ENCODE results near the gene TBC1D4. TPM values are rescaled to one million over a fixed set of nuclear protein-coding genes. Genes with fewer than 3 reads are reported as not detected.

The TBC1D4 gene
- total and polyA plus RNA-seq, 10 of the 15 experiments (the other 5 are each of a cell fraction or from before 2014, with no cell fraction given) = 11.0 to 38.6 (median 25.5) TPM

DNA sequence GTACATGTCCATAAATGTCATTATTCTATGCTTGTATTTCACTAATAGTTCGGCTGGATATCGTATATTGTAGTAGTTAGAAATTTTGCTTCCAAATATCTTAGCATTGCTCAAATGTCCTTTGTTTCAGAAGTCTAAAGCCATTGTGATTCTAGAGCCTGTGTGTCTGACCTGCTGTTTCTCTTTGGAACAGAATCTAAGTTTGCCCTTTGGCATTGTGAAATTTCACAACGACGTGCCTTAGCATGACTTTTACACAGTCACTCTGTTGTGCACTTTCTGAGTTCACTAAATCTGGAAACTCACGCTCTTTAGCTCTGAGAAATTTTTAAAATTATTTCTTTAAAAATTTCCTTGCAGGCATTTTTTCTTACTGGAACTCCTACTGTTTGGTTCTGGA, 152.2 kb downstream of the TBC1D4 start:
- in situ Hi-C loops (cut with MboI) = no loop called here
- H3K27me3 ChIP-seq (replicated peaks in 1 of 2; ENCODE audit: control insufficient read depth in 2 of 2, insufficient read depth in 2 of 2, low read length in 1 of 2) = no peaks in the 10 kb centered on the region
- DNase-seq (ENCODE audit: low read depth, low spot score) (no peak), FAIRE-seq (no peak), ATAC-seq (no peak)
- no peak overlapping the region for H2AFZ ChIP-seq (ENCODE audit: control insufficient read depth, low read depth, low read length)
- H3K9me3 ChIP-seq (replicated peaks; ENCODE audit: control insufficient read depth, insufficient read depth, low read length) = no peaks in the 10 kb centered on the region
- H3K4me3 ChIP-seq = no peak overlapping the region
- no peaks in the 10 kb centered on the region for H4K20me1 ChIP-seq (ENCODE audit: control insufficient read depth, insufficient read depth)
- peaks cover 0 to 2% of the 10 kb centered on the region in 2 experiments; a peak in 1 of 4 replicates for H3K36me3 ChIP-seq (ENCODE audit: control insufficient read depth in 2 of 2, insufficient read depth in 2 of 2, low read length in 1 of 2)
- TF ChIP-seq, protein P1, sequence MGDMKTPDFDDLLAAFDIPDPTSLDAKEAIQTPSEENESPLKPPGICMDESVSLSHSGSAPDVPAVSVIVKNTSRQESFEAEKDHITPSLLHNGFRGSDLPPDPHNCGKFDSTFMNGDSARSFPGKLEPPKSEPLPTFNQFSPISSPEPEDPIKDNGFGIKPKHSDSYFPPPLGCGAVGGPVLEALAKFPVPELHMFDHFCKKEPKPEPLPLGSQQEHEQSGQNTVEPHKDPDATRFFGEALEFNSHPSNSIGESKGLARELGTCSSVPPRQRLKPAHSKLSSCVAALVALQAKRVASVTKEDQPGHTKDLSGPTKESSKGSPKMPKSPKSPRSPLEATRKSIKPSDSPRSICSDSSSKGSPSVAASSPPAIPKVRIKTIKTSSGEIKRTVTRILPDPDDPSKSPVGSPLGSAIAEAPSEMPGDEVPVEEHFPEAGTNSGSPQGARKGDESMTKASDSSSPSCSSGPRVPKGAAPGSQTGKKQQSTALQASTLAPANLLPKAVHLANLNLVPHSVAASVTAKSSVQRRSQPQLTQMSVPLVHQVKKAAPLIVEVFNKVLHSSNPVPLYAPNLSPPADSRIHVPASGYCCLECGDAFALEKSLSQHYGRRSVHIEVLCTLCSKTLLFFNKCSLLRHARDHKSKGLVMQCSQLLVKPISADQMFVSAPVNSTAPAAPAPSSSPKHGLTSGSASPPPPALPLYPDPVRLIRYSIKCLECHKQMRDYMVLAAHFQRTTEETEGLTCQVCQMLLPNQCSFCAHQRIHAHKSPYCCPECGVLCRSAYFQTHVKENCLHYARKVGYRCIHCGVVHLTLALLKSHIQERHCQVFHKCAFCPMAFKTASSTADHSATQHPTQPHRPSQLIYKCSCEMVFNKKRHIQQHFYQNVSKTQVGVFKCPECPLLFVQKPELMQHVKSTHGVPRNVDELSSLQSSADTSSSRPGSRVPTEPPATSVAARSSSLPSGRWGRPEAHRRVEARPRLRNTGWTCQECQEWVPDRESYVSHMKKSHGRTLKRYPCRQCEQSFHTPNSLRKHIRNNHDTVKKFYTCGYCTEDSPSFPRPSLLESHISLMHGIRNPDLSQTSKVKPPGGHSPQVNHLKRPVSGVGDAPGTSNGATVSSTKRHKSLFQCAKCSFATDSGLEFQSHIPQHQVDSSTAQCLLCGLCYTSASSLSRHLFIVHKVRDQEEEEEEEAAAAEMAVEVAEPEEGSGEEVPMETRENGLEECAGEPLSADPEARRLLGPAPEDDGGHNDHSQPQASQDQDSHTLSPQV (IDR thresholded peaks at IDR 0.05) = no peak
- TF ChIP-seq RAD51 (IDR thresholded peaks at IDR 0.05) = no peak
- TF ChIP-seq HDGF (IDR thresholded peaks at IDR 0.05) = no peak
- no peak for TF ChIP-seq PRDM15 (CRISPR knock-in tag; IDR thresholded peaks at IDR 0.05)
- H3K79me2 ChIP-seq (ENCODE audit: control insufficient read depth, insufficient read depth, low read length) = no peaks in the 10 kb centered on the region
- 91% methylated on average over 5 of the region's 5 CpGs for WGBS (ENCODE audit: insufficient coverage, insufficient replicate concordance, low lambda C conversion rate, missing lambda C conversion rate)
- CTCF ChIA-PET = interaction anchor here (0.5 to 0.9 kb wide), 3 partner anchors 10 to 104 kb away, joined by 3 to 5 read pairs (median 3); no protein-coding TSS in a partner anchor
- POLR2A ChIA-PET = interaction anchor here (0.6 kb wide), 1 partner anchor 1614 kb away, joined by 4 read pairs; no protein-coding TSS in a partner anchor
- no peak overlapping the region for H3K27ac ChIP-seq (ENCODE audit: control insufficient read depth, insufficient read depth)
- H3K9ac ChIP-seq (ENCODE audit: control insufficient read depth, insufficient read depth, low read length) = no peak overlapping the region
- peaks cover 14% of the 10 kb centered on the region for H3K4me1 ChIP-seq (ENCODE audit: control insufficient read depth, insufficient read depth, low read length)
- SMC1A ChIA-PET (ENCODE audit: uncharacterized antibody, unreplicated experiment) = interaction anchor here (0.8 to 4.0 kb wide), 8 partner anchors 14 to 36 kb away, joined by 3 to 27 read pairs (median 4); no protein-coding TSS in a partner anchor
- RAD21 ChIA-PET (ENCODE audit: unreplicated experiment) = interaction anchor here (1.1 kb wide), 1 partner anchor 11 kb away, joined by 3 read pairs; no protein-coding TSS in a partner anchor
- intact Hi-C loops (cut with micrococcal nuclease; ENCODE audit: unreplicated experiment) = no loop called here
- H3K4me2 ChIP-seq (ENCODE audit: control insufficient read depth, insufficient read depth) = no peak overlapping the region
- no TSS peak for BruUV-seq (replicated peaks)

Measured in GM12878 (cell line).